Liver (tissue), 9 donors: ENCODE measurements around the gene LRRC61. TPM values are rescaled to one million over a fixed set of nuclear protein-coding genes. Genes with fewer than 3 reads are reported as not detected.

Source experiments
- DNase-seq: peaks from one replicate; pipeline ENCODE4 v3.0.0-alpha.2; 2017; ENCODE audit warnings: low spot score
- H3K27ac ChIP-seq, 2 donors: one replicate each; pipeline ENCODE4 v1.7.0; 2013; ENCODE audit warnings: inconsistent platforms in 2 of 2, low read length in 2 of 2, control low read depth in 1 of 2, low read depth in 1 of 2, mild to moderate bottlenecking in 1 of 2
- H3K27me3 ChIP-seq, 4 donors: one replicate each; pipeline versions ENCODE4 v1.6.1 to v1.7.0; 2013; ENCODE audit warnings: low read length in 3 of 4, inconsistent platforms in 1 of 4, mild to moderate bottlenecking in 1 of 4, moderate library complexity in 1 of 4; ENCODE audit not compliant: control insufficient read depth in 4 of 4, insufficient read depth in 4 of 4
- H3K36me3 ChIP-seq, 4 donors: one replicate each; pipeline versions ENCODE4 v1.6.1 to v1.7.0; 2013; ENCODE audit warnings: low read length in 3 of 4, mild to moderate bottlenecking in 3 of 4, low read depth in 1 of 4, moderate library complexity in 1 of 4; ENCODE audit not compliant: control insufficient read depth in 4 of 4, insufficient read depth in 3 of 4
- H3K4me1 ChIP-seq, 4 donors: one replicate each; pipeline versions ENCODE4 v1.6.1 to v1.7.0; 2013; ENCODE audit warnings: low read length in 3 of 4, mild to moderate bottlenecking in 3 of 4, moderate library complexity in 1 of 4; ENCODE audit not compliant: control insufficient read depth in 4 of 4, insufficient read depth in 4 of 4
- H3K4me3 ChIP-seq, 3 donors: one replicate each; pipeline versions ENCODE4 v1.6.1 to v1.7.0; 2013; ENCODE audit warnings: low read length in 3 of 3, control low read depth in 1 of 3, low read depth in 1 of 3, mild to moderate bottlenecking in 1 of 3
- H3K9ac ChIP-seq, 2 donors: one replicate each; pipeline ENCODE4 v1.7.0; 2013; ENCODE audit warnings: low read length in 2 of 2, mild to moderate bottlenecking in 2 of 2, moderate library complexity in 2 of 2, control low read depth in 1 of 2, low read depth in 1 of 2
- H3K9me3 ChIP-seq, 4 donors: one replicate each; pipeline versions ENCODE4 v1.6.1 to v1.7.0; 2013; ENCODE audit warnings: low read length in 3 of 4; ENCODE audit not compliant: control insufficient read depth in 4 of 4
- ATF3 ChIP-seq: IDR thresholded peaks from 2 replicates; pipeline ENCODE4 v1.6.1; 2016; ENCODE audit warnings: antibody characterized with exemption
- CTCF ChIP-seq: fragments of 150-350 bp; IDR thresholded peaks from 2 replicates; pipeline ENCODE4 v1.5.1; 2017; ENCODE audit warnings: improper control_type of control experiment, low read depth, low read length; ENCODE audit not compliant: missing input control
- EGR1 ChIP-seq, 2 donors: IDR thresholded peaks; 2 replicates each; pipeline ENCODE4 v1.6.1; 2016 to 2018; ENCODE audit warnings: antibody characterized with exemption in 2 of 2, low read depth in 2 of 2
- FOXA2 ChIP-seq: IDR thresholded peaks from 2 replicates; pipeline ENCODE4 v1.6.1; 2016; ENCODE audit warnings: antibody characterized with exemption
- GABPA ChIP-seq, 2 donors: IDR thresholded peaks in 1 of 2; conservative IDR thresholded peaks in 1 of 2; 2 replicates each; pipeline ENCODE4 v1.6.1; 2016; ENCODE audit warnings: antibody characterized with exemption in 2 of 2, mild to moderate bottlenecking in 1 of 2, moderate library complexity in 1 of 2
- HNF4A ChIP-seq, 2 donors: conservative IDR thresholded peaks; 2 replicates each; pipeline ENCODE4 v1.6.1; 2016; ENCODE audit warnings: antibody characterized with exemption in 2 of 2, mild to moderate bottlenecking in 2 of 2
- HNF4G ChIP-seq: IDR thresholded peaks from 2 replicates; pipeline ENCODE4 v1.6.1; 2016; ENCODE audit warnings: antibody characterized with exemption
- JUND ChIP-seq, 2 donors: IDR thresholded peaks; 2 replicates each; pipeline ENCODE4 v1.6.1; 2016; ENCODE audit warnings: antibody characterized with exemption in 2 of 2
- MAX ChIP-seq: IDR thresholded peaks from 2 replicates; pipeline ENCODE4 v1.6.1; 2016; ENCODE audit warnings: antibody characterized with exemption
- NR2F2 ChIP-seq: IDR thresholded peaks from 2 replicates; pipeline ENCODE4 v1.6.1; 2016; ENCODE audit warnings: antibody characterized with exemption
- REST ChIP-seq: IDR thresholded peaks from 2 replicates; pipeline ENCODE4 v1.6.1; 2016; ENCODE audit warnings: antibody characterized with exemption, mild to moderate bottlenecking
- RXRA ChIP-seq, 2 donors: IDR thresholded peaks; 2 replicates each; pipeline ENCODE4 v1.6.1; 2017 to 2018; ENCODE audit warnings: antibody characterized with exemption in 2 of 2, mild to moderate bottlenecking in 1 of 2
- SP1 ChIP-seq: IDR thresholded peaks from 2 replicates; pipeline ENCODE4 v1.6.1; 2018; ENCODE audit warnings: antibody characterized with exemption, mild to moderate bottlenecking
- TAF1 ChIP-seq: conservative IDR thresholded peaks from 2 replicates; pipeline ENCODE4 v1.6.1; 2016; ENCODE audit warnings: antibody characterized with exemption, mild to moderate bottlenecking
- YY1 ChIP-seq: IDR thresholded peaks from 2 replicates; pipeline ENCODE4 v1.6.1; 2016; ENCODE audit warnings: antibody characterized with exemption, mild to moderate bottlenecking
- ZBTB33 ChIP-seq: IDR thresholded peaks from 2 replicates; pipeline ENCODE4 v1.6.1; 2016; ENCODE audit warnings: antibody characterized with exemption
- WGBS: extraction: QIAGEN DNeasy Blood & Tissue Kit; methylation state at CpG from one replicate; pipeline ENCODE4 v1.1.7; 2013; 5-methylcytosine and 5-hydroxymethylcytosine counted together
- polyA plus RNA-seq, 2 donors: library from polyadenylated mRNA; stranded (reverse) in 1 of 2; unstranded in 1 of 2; fragments of 200-250 nt in 1 of 2; fragments of >200 nt in 1 of 2; fragmentation: Nextera tagmentation in 1 of 2; extraction: Ambion mirVana in 1 of 2; gene quantifications; one replicate each; pipeline versions ENCODE4 v1.2.1 to v1.2.3, GENCODE V29; 2013 to 2015
- total RNA-seq, 2 donors: library from RNA; depleted of rRNA; stranded (reverse); fragments of >200 nt; gene quantifications; one replicate each; pipeline ENCODE4 v1.2.3, GENCODE V29; 2014
- donor health status: healthy.
- donor health status: healthy.
- donor health status: healthy.
- donor health status: healthy.
- donor health status: healthy.

The LRRC61 gene
- total and polyA plus RNA-seq, 4 donors, result 12.0 to 21.0 (median 15.6) TPM

- no peak overlapping the region for H3K9ac ChIP-seq
- H3K27ac ChIP-seq, result no peak overlapping the region
- DNase-seq, result no peak
- no peak for TF ChIP-seq REST
- H3K4me3 ChIP-seq, result no peak overlapping the region
- H3K4me1 ChIP-seq, result peaks cover 0 to 8% (median 3%) of the 10 kb centered on the region in 4 donors
- H3K27me3 ChIP-seq, result no peaks in the 10 kb centered on the region
- H3K9me3 ChIP-seq, result no peaks in the 10 kb centered on the region
- 92% methylated on average over 3 of the region's 3 CpGs for WGBS
- H3K36me3 ChIP-seq, result no peaks in the 10 kb centered on the region
Measured at GRCh38 chr7:150313367-150313809, 9.8 kb upstream of the LRRC61 start.

GRCh38 chr7:150313870-150314269, 9.3 kb upstream of the LRRC61 start:
- Histone ChIP-seq H3K9ac (no peak overlapping the region), H3K27ac (no peak overlapping the region), H3K4me3 (no peak overlapping the region), H3K36me3 (no peaks in the 10 kb centered on the region), H3K9me3 (no peaks in the 10 kb centered on the region), H3K4me1 (peaks cover 0 to 8% (median 4%) of the 10 kb centered on the region in 4 donors), H3K27me3 (no peaks in the 10 kb centered on the region)
- no peak for DNase-seq
- TF ChIP-seq REST (no peak), MAX (no peak), SP1 (no peak), HNF4G (no peak), YY1 (no peak), RXRA (IDR thresholded peaks at IDR 0.05) (no peak), CTCF (no peak), ATF3 (no peak), NR2F2 (no peak), ZBTB33 (no peak), FOXA2 (no peak), GABPA (IDR thresholded peaks at IDR 0.05 in 1 of 2, conservative IDR thresholded peaks at IDR 0.05 in 1 of 2) (no peak), EGR1 (IDR thresholded peaks at IDR 0.05; ENCODE audit: low read depth in 2 of 2) (no peak), JUND (IDR thresholded peaks at IDR 0.05) (no peak), HNF4A (conservative IDR thresholded peaks at IDR 0.05) (no peak), TAF1 (no peak)
- 96% methylated on average over 6 of the region's 6 CpGs for WGBS
